Activated T-helper 1 cell treated with Interleukin-2 at 50 U/mL for 16 hours (primary cell): ENCODE measurements around the gene CAVIN1.
"Not testable (repeated sequence)": the region's sequence is repeated elsewhere in the genome, so short reads cannot be mapped to it uniquely, and the experiment has no call there.

Experiments
- DNase-seq: peaks from one replicate; pipeline ENCODE4 v3.0.0-alpha.2; 2020; ENCODE audit warnings: low read depth

Gene CAVIN1

GRCh38 chr17:42405963-42406495 lies 17.0 kb downstream of the CAVIN1 start:
- DNase-seq: peak; percentile 71

DNA sequence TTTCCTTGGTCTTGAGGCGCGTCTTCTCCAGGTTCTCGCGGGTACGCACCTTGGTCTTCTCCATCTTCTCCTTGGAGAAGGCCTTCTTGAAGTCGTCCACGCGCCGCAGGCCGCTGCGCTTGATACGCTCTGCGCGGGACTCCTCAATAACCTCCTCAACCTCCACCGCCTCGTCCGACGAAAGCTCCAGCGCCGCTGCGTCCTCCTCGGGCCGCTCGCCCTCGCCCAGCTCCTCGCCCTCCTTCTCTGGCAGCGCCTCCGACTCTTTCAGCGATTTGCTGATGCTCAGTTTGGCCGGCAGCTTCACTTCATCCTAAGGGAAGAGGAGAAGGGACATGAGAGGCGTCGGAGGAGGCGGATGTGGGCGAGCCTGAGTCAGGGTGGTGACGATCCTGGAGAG lies 18.0 kb downstream of the CAVIN1 start:
- no peak for DNase-seq

GRCh38 chr17:42404326-42405055 lies 18.6 kb downstream of the CAVIN1 start:
- no peak for DNase-seq

- peak; percentile 10 for DNase-seq
Measured at GRCh38 chr17:42403150-42403549, 19.9 kb downstream of the CAVIN1 start.

DNA sequence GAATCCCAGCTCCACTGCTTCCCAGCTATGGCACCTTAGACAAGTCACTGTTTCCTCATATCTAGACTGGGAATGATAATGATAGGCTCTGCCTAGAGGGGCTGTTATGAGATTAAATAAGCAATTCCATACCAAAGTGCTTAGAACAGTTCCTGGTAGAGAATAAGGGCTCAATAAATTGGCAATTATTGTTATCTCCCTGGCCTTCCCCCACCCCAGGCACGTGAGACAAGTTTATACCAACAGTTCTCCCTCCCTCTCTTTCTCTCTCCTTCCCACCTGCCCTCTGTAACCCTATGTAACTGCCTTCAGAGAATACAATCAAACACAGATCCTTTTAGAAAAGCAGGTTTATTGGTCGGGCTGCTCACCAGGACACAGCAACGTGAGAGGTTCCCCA lies 20.9 kb downstream of the CAVIN1 start:
- no peak for DNase-seq

DNA sequence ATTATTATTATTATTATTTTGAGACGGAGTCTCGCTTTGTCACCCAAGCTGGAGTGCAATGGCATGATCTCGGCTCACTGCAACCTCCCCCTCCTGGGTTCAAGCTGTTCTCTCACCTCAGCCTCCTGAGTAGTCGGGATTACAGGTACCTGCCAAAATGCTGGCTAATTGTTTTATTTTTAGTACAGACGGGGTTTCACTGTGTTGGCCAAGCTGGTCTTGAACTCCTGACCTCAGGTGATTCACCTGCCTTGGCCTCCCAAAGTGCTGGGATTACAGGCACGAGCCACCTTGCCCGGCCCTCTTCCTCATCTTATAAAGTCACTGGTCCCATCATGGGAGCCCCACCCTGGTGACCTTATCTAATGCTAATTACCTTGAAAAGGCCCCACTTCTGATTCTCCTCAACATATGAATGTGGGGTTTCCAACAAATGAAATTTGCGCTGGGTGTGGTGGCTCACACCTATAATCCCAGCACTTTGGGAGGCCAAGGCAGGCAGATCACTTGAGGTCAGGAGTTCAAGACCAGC lies 22.1 kb downstream of the CAVIN1 start:
- DNase-seq: not testable (repeated sequence)

GRCh38 chr17:42399948-42400843 lies 22.9 kb downstream of the CAVIN1 start:
- DNase-seq: no peak

- DNase-seq: no peak
Measured at GRCh38 chr17:42399121-42399520, 23.9 kb downstream of the CAVIN1 start.

- not testable (repeated sequence) for DNase-seq
Measured at GRCh38 chr17:42395601-42396000, 27.5 kb downstream of the CAVIN1 start.

DNA sequence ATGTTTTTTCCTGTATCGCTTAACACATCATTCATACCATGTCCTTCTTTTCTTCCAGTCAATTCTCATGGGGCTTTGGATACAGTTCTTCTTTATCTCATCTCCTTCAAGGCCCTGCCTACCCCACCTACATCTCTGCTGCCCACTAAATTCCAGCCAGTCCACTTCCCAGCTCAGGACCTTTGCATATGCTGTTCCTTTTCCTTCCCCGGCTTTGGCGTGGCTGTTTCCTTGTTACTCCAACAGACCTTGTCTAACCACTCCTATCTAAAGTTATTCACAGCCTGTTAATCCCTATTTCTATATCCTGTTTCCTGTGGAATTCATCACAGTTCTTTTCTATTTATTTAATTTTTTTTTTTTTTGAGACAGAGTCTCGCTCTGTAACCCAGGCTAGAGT lies 28.2 kb downstream of the CAVIN1 start:
- DNase-seq: no peak

DNA sequence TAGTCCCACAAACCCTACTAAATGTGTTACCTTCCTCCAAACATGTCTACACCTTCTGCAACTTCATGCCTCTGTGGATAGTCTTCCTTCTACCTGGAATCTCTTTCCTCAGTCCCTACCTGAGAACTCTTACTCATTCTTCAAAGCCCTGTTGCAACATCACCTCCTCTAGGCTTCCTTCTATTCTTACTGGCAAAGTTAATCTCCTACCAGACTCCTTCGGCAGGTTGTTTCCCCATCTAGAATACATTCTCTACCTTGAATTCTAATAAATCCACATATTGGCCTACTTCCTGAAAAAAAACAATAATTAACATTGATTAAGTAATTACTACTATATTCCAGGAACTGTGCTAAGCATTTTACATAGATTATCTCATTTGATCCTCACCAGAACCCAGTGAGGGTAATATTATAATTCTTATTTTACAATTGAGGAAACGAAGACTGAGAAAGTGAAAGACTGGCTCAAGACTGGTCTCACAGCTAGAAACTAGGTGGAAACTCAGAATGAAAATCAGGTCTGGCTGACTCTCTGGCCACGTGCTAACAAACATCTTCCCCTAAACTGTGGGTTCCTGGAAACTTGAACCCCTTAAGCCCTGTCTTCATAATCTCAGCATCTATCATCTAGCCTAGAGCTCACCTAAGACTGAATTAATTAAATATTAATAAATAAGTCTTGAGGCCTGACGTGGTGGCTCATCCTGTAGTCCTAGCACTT lies 30.2 kb downstream of the CAVIN1 start:
- no peak for DNase-seq

DNA sequence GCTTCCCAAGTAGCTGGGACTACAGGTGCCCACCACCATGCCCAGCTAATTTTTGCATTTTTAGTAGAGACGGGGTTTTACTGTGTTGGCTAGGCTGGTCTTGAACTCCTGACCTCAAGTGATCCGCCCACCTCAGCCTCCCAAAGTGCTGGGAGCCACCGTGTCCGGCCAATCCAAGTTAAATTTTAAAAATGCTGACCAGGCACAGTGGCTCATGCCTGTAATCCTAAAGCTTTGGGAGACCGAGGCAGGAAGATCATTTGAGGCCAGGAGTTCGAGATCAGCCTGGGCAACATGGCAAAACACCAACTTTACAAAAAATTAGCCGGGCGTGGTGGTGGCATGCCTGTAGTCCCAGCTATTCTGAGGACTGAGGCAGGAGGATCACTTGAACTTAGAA lies 31.6 kb downstream of the CAVIN1 start:
- not testable (repeated sequence) for DNase-seq

- DNase-seq: no peak
Measured at GRCh38 chr17:42389899-42390298, 33.2 kb downstream of the CAVIN1 start.

DNA sequence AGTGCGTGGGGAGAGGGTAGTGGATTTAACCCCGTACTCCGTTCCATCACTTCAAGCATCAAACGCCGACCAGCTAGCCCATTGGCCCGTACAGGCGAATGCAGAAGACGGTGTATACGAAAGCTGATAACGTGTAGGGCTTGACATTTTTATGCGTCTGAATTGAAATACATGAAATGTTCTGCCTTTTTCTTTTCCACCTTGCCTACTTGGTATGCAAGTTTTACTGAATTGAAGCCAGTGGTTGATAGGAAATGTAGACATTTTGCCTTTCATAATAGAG lies 34.0 kb downstream of the CAVIN1 start:
- DNase-seq: no peak

- DNase-seq: peak; percentile 100
Measured at GRCh38 chr17:42388381-42389134, 34.5 kb downstream of the CAVIN1 start, which contains the start of gene STAT3. STAT3 (minus strand) TSS chr17:42388442; CDS start chr17:42348516, 39,926 bp downstream.

GRCh38 chr17:42387661-42388380 lies 35.2 kb downstream of the CAVIN1 start:
- DNase-seq: peak; percentile 7

- no peak for DNase-seq
Measured at GRCh38 chr17:42386777-42387657, 36.0 kb downstream of the CAVIN1 start.

DNA sequence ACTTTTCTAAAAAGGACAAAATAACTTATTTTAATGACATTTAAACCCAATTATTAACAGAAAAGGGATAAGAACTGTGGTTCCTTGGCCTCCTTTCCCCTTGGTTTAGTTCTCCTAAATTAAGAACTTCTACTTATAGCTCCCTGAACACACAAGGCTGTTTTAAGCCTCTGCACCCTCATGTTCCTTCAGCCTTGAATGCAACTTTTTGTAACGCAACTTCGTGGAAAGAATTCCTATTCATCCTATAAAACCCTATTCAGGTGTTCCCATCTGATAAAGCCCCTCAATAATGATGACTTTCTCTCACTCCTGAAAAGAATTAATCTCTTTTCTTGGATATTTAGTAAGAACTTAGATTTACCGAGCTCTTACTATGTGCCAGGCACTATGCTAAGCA lies 41.2 kb downstream of the CAVIN1 start:
- DNase-seq: no peak

DNA sequence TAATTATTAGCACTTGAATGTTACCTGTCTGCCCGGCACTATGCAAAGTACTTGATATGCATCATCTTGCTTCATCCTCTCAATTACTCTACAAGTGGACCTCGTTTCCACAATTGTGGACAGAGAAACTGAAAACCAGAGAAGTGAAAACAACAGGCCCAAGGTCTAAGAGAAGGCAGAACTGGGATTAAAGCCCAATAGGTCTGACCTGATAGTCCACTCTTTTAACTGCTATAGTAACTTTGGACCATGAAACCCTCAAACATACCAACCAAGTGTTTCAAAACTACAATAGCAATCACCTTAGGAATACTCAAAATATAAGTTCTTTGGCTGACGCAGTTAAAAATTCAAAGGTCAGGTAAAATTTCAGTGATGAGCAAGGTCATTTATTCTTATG lies 42.1 kb downstream of the CAVIN1 start:
- no peak for DNase-seq
